Endothelial cell (in vitro differentiated cells): Measurements from ENCODE around the gene NCK2. TPM values are rescaled to one million over a fixed set of nuclear protein-coding genes. Genes with fewer than 3 reads are reported as not detected.

Experiments
- DNase-seq: peaks from one replicate; pipeline ENCODE4 v3.0.0; 2021; ENCODE audit warnings: low spot score
- H3K27ac Mint-ChIP-seq: one replicate; pipeline ENCODE4 v1.8.0; 2021; ENCODE audit warnings: mixed read lengths, inconsistent platforms; ENCODE audit not compliant: unreplicated experiment
- H3K27me3 Mint-ChIP-seq: one replicate; pipeline ENCODE4 v1.8.0; 2021; ENCODE audit warnings: mild to moderate bottlenecking, moderate library complexity, mixed read lengths, inconsistent platforms; ENCODE audit not compliant: unreplicated experiment
- H3K36me3 Mint-ChIP-seq: one replicate; pipeline ENCODE4 v1.8.0; 2021; ENCODE audit warnings: mild to moderate bottlenecking, low read depth, mixed read lengths, inconsistent platforms; ENCODE audit not compliant: unreplicated experiment
- H3K4me1 Mint-ChIP-seq: one replicate; pipeline ENCODE4 v1.8.0; 2021; ENCODE audit warnings: mild to moderate bottlenecking, mixed read lengths, inconsistent platforms; ENCODE audit not compliant: unreplicated experiment
- H3K4me3 Mint-ChIP-seq: one replicate; pipeline ENCODE4 v1.8.0; 2021; ENCODE audit warnings: mild to moderate bottlenecking, mixed read lengths, inconsistent platforms; ENCODE audit not compliant: unreplicated experiment
- H3K9me3 Mint-ChIP-seq: one replicate; pipeline ENCODE4 v1.8.0; 2021; ENCODE audit warnings: mixed read lengths, inconsistent platforms; ENCODE audit not compliant: unreplicated experiment
- CTCF ChIP-seq: fragments of 200-600 bp; sonication (generic); IDR thresholded peaks from one replicate; pipeline ENCODE4 v1.5.0; 2021; ENCODE audit warnings: antibody characterized with exemption; ENCODE audit not compliant: unreplicated experiment
- total RNA-seq: library from RNA; stranded (reverse); fragmentation: NEBNext Ultra II Directional; extraction: Animal tissue kit (Norgen Biotek cat#: 25700); gene quantifications from one replicate; pipeline ENCODE4 v1.2.1, GENCODE V29; 2021; ENCODE audit not compliant: unreplicated experiment

NCK2 gene
- total RNA-seq, 1 donor from 2014 or later, result 93.7 TPM

- H3K27me3 Mint-ChIP-seq, result peaks cover 3% of the 10 kb centered on the region
- no peaks in the 10 kb centered on the region for H3K9me3 Mint-ChIP-seq
- H3K4me1 Mint-ChIP-seq, result no peaks in the 10 kb centered on the region
- H3K4me3 Mint-ChIP-seq, result no peak overlapping the region
- no peak overlapping the region for H3K27ac Mint-ChIP-seq
- no peaks in the 10 kb centered on the region for H3K36me3 Mint-ChIP-seq
- TF ChIP-seq CTCF, result no peak
- DNase-seq, result no peak
Measured at GRCh38 chr2:105718846-105719481, 25.7 kb upstream of the NCK2 start.

GRCh38 chr2:105721991-105722511, 22.7 kb upstream of the NCK2 start:
- H3K4me1 Mint-ChIP-seq, result peaks cover 5% of the 10 kb centered on the region

GRCh38 chr2:105722726-105723297, 21.9 kb upstream of the NCK2 start:
- Mint-ChIP-seq H3K27me3 (peaks cover 2% of the 10 kb centered on the region), H3K36me3 (peaks cover 4% of the 10 kb centered on the region), H3K9me3 (no peaks in the 10 kb centered on the region), H3K4me1 (peaks cover 5% of the 10 kb centered on the region), H3K4me3 (no peak overlapping the region), H3K27ac (no peak overlapping the region)
- no peak for DNase-seq
- no peak for TF ChIP-seq CTCF

More at GRCh38 chr2:105721991-105722511, 22.7 kb upstream of the NCK2 start:
- H3K27ac Mint-ChIP-seq, result no peak overlapping the region
- DNase-seq, result no peak
- TF ChIP-seq CTCF, result no peak
- peaks cover 2% of the 10 kb centered on the region for H3K27me3 Mint-ChIP-seq
- H3K4me3 Mint-ChIP-seq, result no peak overlapping the region
- H3K9me3 Mint-ChIP-seq, result no peaks in the 10 kb centered on the region
- peaks cover 4% of the 10 kb centered on the region for H3K36me3 Mint-ChIP-seq

GRCh38 chr2:105723431-105723830, 21.3 kb upstream of the NCK2 start:
- DNase-seq, result no peak
- Mint-ChIP-seq H3K27ac (no peak overlapping the region), H3K9me3 (no peaks in the 10 kb centered on the region), H3K27me3 (peaks cover 2% of the 10 kb centered on the region), H3K36me3 (peaks cover 4% of the 10 kb centered on the region), H3K4me1 (peaks cover 5% of the 10 kb centered on the region), H3K4me3 (no peak overlapping the region)
- TF ChIP-seq CTCF, result no peak

- H3K27me3 Mint-ChIP-seq, result peaks cover 2% of the 10 kb centered on the region
- H3K27ac Mint-ChIP-seq, result no peak overlapping the region
- DNase-seq, result no peak
- H3K36me3 Mint-ChIP-seq, result peaks cover 4% of the 10 kb centered on the region
- no peaks in the 10 kb centered on the region for H3K9me3 Mint-ChIP-seq
- no peak overlapping the region for H3K4me3 Mint-ChIP-seq
- peaks cover 5% of the 10 kb centered on the region for H3K4me1 Mint-ChIP-seq
- TF ChIP-seq CTCF, result no peak
Measured at GRCh38 chr2:105725388-105725787, 19.3 kb upstream of the NCK2 start.
